DMS53 treated with DMSO at 0.1 percent for 48 hours (cell line): ENCODE data around the gene AFDN.
A peak's percentile ranks its signal among the peaks of the same experiment; 100 is the strongest.

Source experiments
- DNase-seq: peaks from one replicate; lab custom pipeline; 2025; ENCODE audit not compliant: unreplicated experiment; lab: John Stamatoyannopoulos, UW

Gene AFDN

DNA sequence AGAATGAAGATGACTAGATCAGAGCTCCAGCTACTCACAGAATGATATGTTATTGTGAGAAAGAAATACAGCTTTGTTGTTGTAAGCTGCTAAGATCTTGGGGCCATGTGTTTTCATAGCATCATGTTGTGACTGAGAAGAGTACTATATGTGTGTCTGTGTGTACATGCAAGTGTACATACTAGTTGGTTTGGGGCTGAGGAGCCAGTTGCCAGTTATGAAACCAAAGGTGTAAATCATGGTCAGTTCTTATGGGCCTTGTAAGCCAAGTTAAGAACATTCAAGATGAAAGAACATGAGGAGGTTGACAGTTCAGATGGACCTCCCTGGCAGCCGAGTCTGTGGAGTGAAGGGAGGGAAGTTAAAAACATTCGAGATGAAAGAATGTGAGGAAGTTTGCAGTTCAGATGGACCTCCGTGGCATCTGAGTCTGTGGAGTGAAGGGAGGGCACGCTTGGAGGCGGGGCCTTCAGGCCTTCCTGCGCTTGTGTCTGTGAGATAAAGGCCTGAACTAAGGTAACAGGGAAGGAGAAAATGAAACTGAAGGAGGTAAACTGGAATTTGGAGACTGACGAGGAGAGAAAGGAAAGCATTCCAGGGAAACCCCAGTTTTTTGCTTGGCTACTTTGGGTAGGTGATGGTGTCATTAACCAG lies 13.9 kb downstream of the AFDN start:
- DNase-seq: no peak

DNA sequence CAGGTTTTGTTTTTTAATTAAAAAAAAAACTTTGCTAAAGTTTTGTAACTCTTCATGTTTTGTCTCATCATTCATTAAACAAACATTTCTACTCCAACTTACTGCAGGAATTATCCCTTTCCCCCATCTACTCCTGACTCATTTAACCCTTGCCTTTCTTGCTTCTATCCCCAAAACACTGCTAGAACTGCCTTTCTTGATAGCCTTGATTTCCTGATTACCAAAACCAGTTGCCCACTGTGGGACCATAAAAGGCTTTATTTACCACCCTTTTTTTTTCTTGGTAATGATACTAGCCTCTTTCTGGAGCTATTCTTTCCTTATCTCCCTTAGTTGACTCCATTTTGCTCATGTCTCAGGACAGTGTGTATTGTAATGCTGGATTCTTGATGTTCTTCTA lies 15.3 kb downstream of the AFDN start:
- no peak for DNase-seq

DNA sequence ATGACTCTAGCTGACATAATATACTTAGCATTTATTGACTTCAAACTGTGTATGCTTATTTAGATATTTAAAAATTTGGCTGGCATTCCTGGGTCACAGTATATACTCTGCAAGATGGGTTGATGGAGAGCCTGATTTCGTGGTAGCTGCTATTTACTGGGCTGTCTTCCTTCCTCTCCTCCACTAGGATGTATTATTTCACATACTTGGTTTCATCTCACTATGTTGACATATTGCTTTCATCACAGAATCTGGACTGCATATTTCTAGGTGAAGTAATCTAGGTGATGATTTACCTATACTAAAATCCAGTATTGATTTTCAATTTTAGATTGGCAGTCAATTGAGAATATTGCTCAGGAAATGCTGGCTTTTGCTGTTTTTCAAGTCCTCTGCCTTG lies 15.7 kb downstream of the AFDN start:
- DNase-seq: no peak

- DNase-seq: no peak
Observed at GRCh38 chr6:167843023-167843422, 16.3 kb downstream of the AFDN start.

GRCh38 chr6:167845856-167846255 lies 19.1 kb downstream of the AFDN start:
- DNase-seq: no peak

GRCh38 chr6:167846997-167847606 lies 20.4 kb downstream of the AFDN start:
- DNase-seq: no peak

DNA sequence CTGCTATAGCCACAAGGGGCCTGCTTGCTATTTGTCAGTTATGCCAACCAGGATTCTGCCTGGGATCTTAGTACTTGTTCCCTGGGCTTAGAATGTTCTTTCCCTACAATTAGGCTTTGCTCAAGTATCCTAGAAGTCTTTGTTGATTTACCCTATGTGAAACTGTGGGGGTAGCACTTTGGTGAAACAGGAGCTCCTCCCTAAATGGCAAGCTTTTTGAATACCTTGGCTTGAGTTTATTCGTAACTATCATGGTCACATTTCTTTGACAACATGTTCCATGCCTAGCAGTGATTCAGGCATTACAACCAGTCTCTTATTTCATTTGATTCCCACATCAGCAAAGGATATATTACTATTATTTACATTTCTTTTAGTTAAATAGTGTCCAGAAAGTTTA lies 21.2 kb downstream of the AFDN start:
- no peak for DNase-seq

GRCh38 chr6:167848783-167849182 lies 22.1 kb downstream of the AFDN start:
- no peak for DNase-seq

- DNase-seq: peak; percentile 27
Observed at GRCh38 chr6:167849846-167850459, 23.2 kb downstream of the AFDN start.

DNA sequence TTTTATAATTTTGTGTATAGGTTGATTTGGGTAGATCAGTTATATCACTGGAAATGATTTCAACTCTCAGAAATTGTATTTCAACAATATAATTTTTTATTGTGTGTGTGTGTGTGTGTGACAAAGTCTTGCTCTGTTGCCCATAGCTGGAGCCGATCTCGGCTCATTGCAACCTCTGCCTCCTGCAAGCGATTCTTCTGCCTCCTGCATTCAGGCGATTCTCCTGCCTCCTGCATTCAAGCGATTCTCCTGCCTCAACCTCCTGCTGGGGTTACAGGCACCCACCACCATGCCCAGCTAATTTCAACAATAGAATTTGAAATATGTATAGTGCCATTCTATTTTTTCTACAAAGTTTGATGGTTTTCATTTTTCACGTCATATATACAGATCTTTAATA lies 24.1 kb downstream of the AFDN start:
- no peak for DNase-seq

GRCh38 chr6:167851370-167851952 lies 24.8 kb downstream of the AFDN start:
- DNase-seq: no peak

DNA sequence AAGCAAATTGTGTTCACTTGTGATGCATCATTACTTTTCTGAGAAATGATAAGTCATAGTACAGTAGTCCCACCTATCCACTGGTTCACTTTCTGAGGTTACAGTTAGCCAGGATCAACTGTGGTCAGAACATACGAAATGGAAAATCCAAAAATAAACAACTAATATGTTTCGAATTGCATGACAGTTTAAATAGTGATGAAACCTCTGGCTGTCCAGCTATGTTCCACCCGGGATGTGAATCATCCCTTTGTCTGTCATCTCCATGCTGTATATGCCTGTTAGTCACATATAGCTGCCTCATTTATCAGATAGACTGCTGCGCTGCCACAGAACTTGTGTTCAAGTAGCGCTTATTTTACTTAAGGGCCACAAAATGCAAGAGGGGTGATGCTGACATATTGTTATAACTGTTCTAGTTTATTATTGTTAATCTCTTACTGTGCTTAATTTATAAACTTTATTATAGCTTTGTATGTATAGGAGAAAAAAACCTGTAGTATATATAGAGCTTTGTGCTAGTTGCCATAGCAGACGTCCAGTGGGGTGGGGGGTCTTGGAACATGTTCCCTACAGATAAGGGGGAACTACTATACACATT lies 29.2 kb downstream of the AFDN start:
- peak; percentile 24 for DNase-seq

- DNase-seq: no peak
Observed at GRCh38 chr6:167856474-167856873, 29.8 kb downstream of the AFDN start.

DNA sequence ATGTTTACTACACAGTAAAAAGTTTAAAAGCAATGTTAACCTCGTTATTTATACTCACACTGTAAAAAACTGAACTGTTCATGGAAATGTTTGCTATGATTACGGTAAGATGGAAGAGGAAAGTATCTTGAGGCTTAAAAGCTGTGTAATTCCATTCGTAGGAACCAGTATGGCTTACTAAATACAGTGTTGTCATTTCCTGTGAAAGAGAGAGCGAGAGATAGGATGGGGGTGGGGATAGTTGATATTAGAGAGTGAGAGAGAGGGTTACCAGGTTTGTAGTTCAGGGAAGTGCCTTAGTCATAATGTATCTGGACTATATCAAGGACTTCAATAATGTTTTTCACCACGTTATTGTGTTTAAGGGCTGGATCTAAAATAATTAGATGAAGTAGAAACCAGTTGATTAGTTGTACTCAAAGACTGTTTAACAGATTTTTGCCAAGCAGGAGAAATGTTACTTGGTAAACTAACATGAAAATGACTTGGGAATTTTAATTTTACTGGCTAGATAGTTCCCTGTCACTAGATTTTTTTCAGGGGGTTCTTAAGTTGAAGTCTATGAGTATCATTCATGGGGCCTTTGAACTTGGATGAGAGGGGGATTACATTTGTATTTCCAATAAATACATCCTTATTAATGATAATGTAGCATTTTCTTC lies 30.4 kb downstream of the AFDN start:
- DNase-seq: peak; percentile 17

- no peak for DNase-seq
Observed at GRCh38 chr6:167858086-167858591, 31.4 kb downstream of the AFDN start.

GRCh38 chr6:167858842-167859664 lies 32.3 kb downstream of the AFDN start:
- no peak for DNase-seq

- DNase-seq: no peak
Observed at GRCh38 chr6:167860550-167861226, 34.0 kb downstream of the AFDN start.

- DNase-seq: no peak
Observed at GRCh38 chr6:167861424-167861823, 34.7 kb downstream of the AFDN start.

GRCh38 chr6:167863897-167864296 lies 37.2 kb downstream of the AFDN start:
- no peak for DNase-seq

DNA sequence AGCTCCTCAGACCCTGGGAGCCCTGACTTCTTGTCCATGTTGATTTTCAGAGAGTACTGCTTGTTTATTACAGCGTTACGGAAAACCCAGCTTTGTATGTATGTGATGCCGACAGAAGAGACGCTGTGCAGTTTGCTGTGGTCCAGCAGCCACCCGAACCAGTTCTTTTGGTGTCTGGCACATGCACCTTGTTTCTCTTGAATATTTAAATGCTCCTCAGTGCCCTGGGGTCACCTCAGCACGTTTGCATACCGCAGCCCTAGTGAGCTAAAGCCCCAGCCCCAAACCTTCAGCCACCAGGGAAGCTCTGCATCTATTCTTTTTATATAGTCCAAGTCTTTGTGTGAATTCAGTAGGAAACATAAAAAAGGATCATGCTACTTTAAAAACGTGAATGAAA lies 39.9 kb downstream of the AFDN start:
- DNase-seq: no peak
